AG04450 (cell line): Measurements from ENCODE around the gene PRR7. TPM values are rescaled to one million over a fixed set of nuclear protein-coding genes. Genes with fewer than 3 reads are reported as not detected.
A peak's percentile ranks its signal among the peaks of the same experiment; 100 is the strongest.

Experiments
- CTCF ChIA-PET: fragments of 300-600, 350-600 bp; formaldehyde crosslinking; extraction: SDS; loops from one replicate; lab custom pipeline; 2022; ENCODE audit warnings: antibody characterized with exemption, inconsistent platforms; lab: Charles Lee
- POLR2A ChIA-PET: fragments of 350-600 bp; formaldehyde crosslinking; extraction: SDS; loops from one replicate; lab custom pipeline; 2021; ENCODE audit warnings: antibody characterized with exemption, inconsistent platforms; lab: Yijun Ruan, JAX
- DNase-seq: peaks from one replicate; pipeline ENCODE4 v3.0.0-alpha.2; 2011; ENCODE audit warnings: low read depth, low spot score
- H3K27ac ChIP-seq: one replicate; pipeline ENCODE4 v1.5.1; 2012; ENCODE audit warnings: low read depth, low read length, control low read depth
- H3K27me3 ChIP-seq: one replicate; pipeline ENCODE4 v1.6.0; 2012; ENCODE audit warnings: low read length; ENCODE audit not compliant: control insufficient read depth, insufficient read depth
- H3K4me3 ChIP-seq: 2 replicates; pipeline ENCODE4 v1.5.1; 2011; ENCODE audit warnings: mild to moderate bottlenecking, low read depth, low read length, control low read depth
- H3K9me3 ChIP-seq: 2 replicates; pipeline ENCODE4 v1.5.1; 2012; ENCODE audit warnings: low read length; ENCODE audit not compliant: control insufficient read depth, insufficient read depth
- CTCF ChIP-seq: IDR thresholded peaks from 2 replicates; pipeline ENCODE4 v1.5.1; 2011; ENCODE audit warnings: low read depth, low read length, control low read depth, inconsistent platforms
- polyA plus RNA-seq: library from polyadenylated mRNA; depleted of rRNA; stranded (reverse); fragments of >200 nt; gene quantifications from 2 replicates; pipeline ENCODE4 v1.2.3, GENCODE V29; 2011

The PRR7 gene
- polyA plus RNA-seq, 1 experiment: 1.0 TPM

- ChIA-PET CTCF (interaction anchor here (0.9 to 2.4 kb wide), 5 partner anchors 32 to 91 kb away, joined by 3 to 13 read pairs (median 6); no protein-coding TSS in a partner anchor), POLR2A (interaction anchor here (0.5 to 12.1 kb wide), 16 partner anchors 8 to 356 kb away, joined by 3 to 230 read pairs (median 5); partner anchors contain the start of genes DBN1, DDX41, PRR7 and TMED9)
- Histone ChIP-seq H3K27ac (peak overlapping the region; percentile 99), H3K4me3 (peak overlapping the region; percentile 95), H3K27me3 (no peaks in the 10 kb centered on the region), H3K9me3 (no peaks in the 10 kb centered on the region; the same call in 1 of the 2 replicates)
- DNase-seq: peak; percentile 85
- no peak for TF ChIP-seq CTCF
Measured at GRCh38 chr5:177495243-177496060, 48.8 kb downstream of the PRR7 start.

DNA sequence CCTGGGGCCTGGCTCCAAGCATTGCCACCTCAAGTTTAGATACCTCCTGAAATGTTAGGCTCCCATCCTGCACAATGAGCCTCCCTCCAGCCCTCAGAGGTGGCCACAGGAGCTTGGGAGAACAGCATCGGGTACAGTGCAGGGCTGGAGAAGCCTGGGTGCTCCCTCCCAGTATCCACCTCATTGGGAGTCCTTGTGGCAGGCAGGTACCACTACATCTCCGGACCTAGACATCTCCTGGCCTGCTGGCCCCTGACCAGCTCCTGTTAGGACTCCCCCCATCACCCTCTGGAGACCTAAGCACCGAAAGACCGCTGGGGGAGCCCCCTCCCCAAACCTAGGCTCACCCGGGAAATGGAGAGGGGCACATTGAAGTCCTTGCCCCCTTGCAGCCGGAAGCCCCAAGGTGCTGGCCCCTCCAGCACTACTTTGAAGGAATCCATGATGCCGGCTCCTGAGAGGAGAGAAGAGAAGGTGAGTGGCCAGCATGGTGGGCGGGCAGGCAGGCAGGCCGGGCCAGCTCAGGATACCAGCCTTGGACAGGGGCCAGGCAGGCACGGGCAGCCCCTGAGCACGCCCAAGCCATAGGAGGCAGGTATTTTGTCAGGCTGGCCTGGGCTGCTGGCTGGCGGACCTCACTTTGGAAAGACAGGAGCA is 49.6 kb downstream of the PRR7 start:
- TF ChIP-seq CTCF: peak; percentile 49
- Histone ChIP-seq H3K9me3 (no peaks in the 10 kb centered on the region; the same call in 1 of the 2 replicates), H3K4me3 (peak overlapping the region; percentile 95), H3K27ac (peak overlapping the region; percentile 99), H3K27me3 (no peaks in the 10 kb centered on the region)
- CTCF ChIA-PET: interaction anchor here (0.9 to 2.4 kb wide), 4 partner anchors 39 to 92 kb away, joined by 3 to 13 read pairs (median 8); no protein-coding TSS in a partner anchor
- POLR2A ChIA-PET: interaction anchor here (0.6 to 12.1 kb wide), 16 partner anchors 8 to 106 kb away, joined by 3 to 230 read pairs (median 4); partner anchors contain the start of genes B4GALT7, DBN1, DDX41 and PRR7
- no peak for DNase-seq

DNA sequence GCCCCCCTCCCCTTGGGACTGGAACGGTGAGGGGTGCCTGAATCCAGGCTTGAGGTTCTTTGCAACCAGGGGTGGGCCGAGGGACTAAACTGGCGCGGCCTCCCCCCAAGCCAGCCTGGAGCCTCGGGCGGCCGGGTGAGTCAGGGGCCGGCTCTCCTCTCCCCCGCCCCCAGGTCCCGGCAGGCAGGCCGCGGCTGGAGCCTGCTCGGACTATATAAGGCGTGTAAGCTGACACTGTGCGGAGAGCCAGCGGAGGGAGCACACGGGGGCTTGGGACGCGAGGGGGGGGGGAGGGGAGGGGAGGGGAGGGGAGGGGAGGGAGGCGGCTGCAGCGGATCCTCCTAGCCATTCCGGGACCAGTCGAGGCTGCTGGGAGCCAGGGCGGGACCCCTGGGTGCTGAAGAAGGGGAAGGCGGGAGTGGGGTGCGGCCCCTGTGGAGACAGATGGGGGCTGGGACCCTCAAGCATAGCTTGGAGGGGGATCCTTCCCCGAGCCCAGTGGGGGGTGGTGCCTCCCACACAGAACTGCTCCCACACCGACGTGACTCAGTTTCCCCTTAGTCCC is 50.2 kb downstream of the PRR7 start:
- Histone ChIP-seq H3K4me3 (peak overlapping the region; percentile 95), H3K27ac (peak overlapping the region; percentile 99), H3K9me3 (no peaks in the 10 kb centered on the region; the same call in 1 of the 2 replicates), H3K27me3 (no peaks in the 10 kb centered on the region)
- CTCF ChIA-PET: interaction anchor here (0.6 to 2.4 kb wide), 4 partner anchors 40 to 140 kb away, joined by 4 to 10 read pairs (median 6); no protein-coding TSS in a partner anchor
- TF ChIP-seq CTCF: no peak
- POLR2A ChIA-PET: interaction anchor here (0.9 to 12.1 kb wide), 20 partner anchors 10 to 118 kb away, joined by 3 to 230 read pairs (median 5); partner anchors contain the start of genes B4GALT7, DBN1, DDX41 and FAM193B
- peak; percentile 92 for DNase-seq

- H3K9me3 ChIP-seq: no peaks in the 10 kb centered on the region; the same call in 1 of the 2 replicates
- peak; percentile 95 for DNase-seq
- ChIA-PET CTCF (interaction anchor here (0.6 to 2.4 kb wide), 3 partner anchors 40 to 141 kb away, joined by 4 to 8 read pairs (median 4); no protein-coding TSS in a partner anchor), POLR2A (interaction anchor here (0.6 to 12.1 kb wide), 25 partner anchors 10 to 185 kb away, joined by 3 to 230 read pairs (median 4); partner anchors contain the start of genes B4GALT7, DBN1, DDX41 and FAM193B)
- H3K27me3 ChIP-seq: no peaks in the 10 kb centered on the region
- TF ChIP-seq CTCF: peak; percentile 15; the same call in 1 of the 2 replicates
- H3K4me3 ChIP-seq: peak within 1 kb of the TSS; percentile 95
- peak within 1 kb of the TSS; percentile 99 for H3K27ac ChIP-seq
Measured at GRCh38 chr5:177497292-177498012, 50.8 kb downstream of the PRR7 start, which contains the start of gene PDLIM7. PDLIM7 (minus strand) TSS chr5:177497604; CDS start chr5:177496512, 1,092 bp downstream.
